Measurements from ENCODE around the gene THRAP3. TPM values are rescaled to one million over a fixed set of nuclear protein-coding genes. Genes with fewer than 3 reads are reported as not detected.
A peak's percentile ranks its signal among the peaks of the same experiment; 100 is the strongest.

The THRAP3 gene
- total RNA-seq, 1 donor from 2014 or later = 115 TPM

GRCh38 chr1:36352910-36353878 is 129.0 kb downstream of the THRAP3 start:
- DNase-seq (ENCODE audit: low read depth in 2 of 2) = peak in 1 of 2 donors; percentile 53

GRCh38 chr1:36354486-36354885 is 130.2 kb downstream of the THRAP3 start:
- DNase-seq (ENCODE audit: low read depth in 2 of 2) = no peak

Other genes starting within 250 kb of the THRAP3 start
- gene TEKT2, start 140.3 kb upstream of the THRAP3 start, total RNA-seq = 0.25 and 0.26 TPM in 2 replicates
- gene ADPRS, start 135.6 kb upstream of the THRAP3 start, total RNA-seq = 26.7 and 36.2 TPM in 2 replicates
- 1.0 and 2.3 TPM in 2 replicates for gene COL8A2, start 99.2 kb upstream of the THRAP3 start, total RNA-seq
- gene TRAPPC3, start 75.0 kb upstream of the THRAP3 start, total RNA-seq = 72.7 and 76.4 TPM in 2 replicates
- gene MAP7D1, start 68.3 kb upstream of the THRAP3 start, total RNA-seq = 41.0 and 51.6 TPM in 2 replicates
- 0.51 and 0.63 TPM in 2 replicates for gene SH3D21, start 81.9 kb downstream of the THRAP3 start, total RNA-seq
- gene EVA1B, start 99.2 kb downstream of the THRAP3 start, total RNA-seq = 71.5 and 102 TPM in 2 replicates
- gene STK40, start 161.5 kb downstream of the THRAP3 start, total RNA-seq = 15.0 and 23.1 TPM in 2 replicates
- gene LSM10, start 173.5 kb downstream of the THRAP3 start, total RNA-seq = 7.1 and 8.5 TPM in 2 replicates
- gene OSCP1, start 226.0 kb downstream of the THRAP3 start, total RNA-seq = 3.6 and 4.9 TPM in 2 replicates
- 57.0 and 78.6 TPM in 2 replicates for gene MRPS15, start 239.9 kb downstream of the THRAP3 start, total RNA-seq

Data from dermis microvascular lymphatic vessel endothelial cell (primary cell).